HG03060 (cell line): ENCODE data around the gene TAAR2.
A peak's percentile ranks its signal among the peaks of the same experiment; 100 is the strongest.
"Not testable (repeated sequence)": the region's sequence is repeated elsewhere in the genome, so short reads cannot be mapped to it uniquely, and the experiment has no call there.

Experiments
- ATAC-seq: cut with Tn5 transposase; IDR thresholded peaks from one replicate; pipeline ENCODE4 v1.9.1; 2021; ENCODE audit warnings: low read depth, moderate number of reproducible peaks; ENCODE audit not compliant: unreplicated experiment

TAAR2 gene

GRCh38 chr6:132624175-132624574 is at the start of gene TAAR2:
Gene TAAR2, minus strand, starts transcription at chr6:132624275. Its CDS starts 0 bp downstream, at chr6:132624275.
- no peak for ATAC-seq

GRCh38 chr6:132673376-132674094 is 49.5 kb upstream of the TAAR2 start:
- no peak for ATAC-seq

GRCh38 chr6:132671295-132671694 is 47.2 kb upstream of the TAAR2 start:
- no peak for ATAC-seq

GRCh38 chr6:132669690-132670291 is 45.7 kb upstream of the TAAR2 start:
- no peak for ATAC-seq

- no peak for ATAC-seq
Observed at GRCh38 chr6:132666118-132666517, 42.0 kb upstream of the TAAR2 start.

- no peak for ATAC-seq
Observed at GRCh38 chr6:132664309-132665034, 40.4 kb upstream of the TAAR2 start.

GRCh38 chr6:132663661-132664060 is 39.6 kb upstream of the TAAR2 start:
- no peak for ATAC-seq

GRCh38 chr6:132661906-132662305 is 37.8 kb upstream of the TAAR2 start:
- ATAC-seq = no peak

- ATAC-seq = no peak
Observed at GRCh38 chr6:132659082-132659481, 35.0 kb upstream of the TAAR2 start, which contains the start of gene TAAR1. Gene TAAR1, minus strand, starts transcription at chr6:132659182. Its CDS starts 13,179 bp downstream, at chr6:132646003.

GRCh38 chr6:132651062-132651461 is 27.0 kb upstream of the TAAR2 start:
- ATAC-seq = peak; percentile 35

GRCh38 chr6:132650429-132650828 is 26.4 kb upstream of the TAAR2 start:
- no peak for ATAC-seq

- no peak for ATAC-seq
Observed at GRCh38 chr6:132648828-132649227, 24.8 kb upstream of the TAAR2 start.

GRCh38 chr6:132648356-132648755 is 24.3 kb upstream of the TAAR2 start:
- peak; percentile 79 for ATAC-seq

GRCh38 chr6:132643547-132643946 is 19.5 kb upstream of the TAAR2 start:
- peak; percentile 34 for ATAC-seq

GRCh38 chr6:132637135-132637534 is 13.1 kb upstream of the TAAR2 start:
- ATAC-seq = not testable (repeated sequence)

GRCh38 chr6:132635906-132636305 is 11.8 kb upstream of the TAAR2 start:
- ATAC-seq = not testable (repeated sequence)

- ATAC-seq = not testable (repeated sequence)
Observed at GRCh38 chr6:132635288-132635687, 11.2 kb upstream of the TAAR2 start.

GRCh38 chr6:132634796-132635195 is 10.7 kb upstream of the TAAR2 start:
- ATAC-seq = no peak

- ATAC-seq = no peak
Observed at GRCh38 chr6:132633362-132633761, 9.3 kb upstream of the TAAR2 start.

GRCh38 chr6:132623106-132623845 is 799 bp downstream of the TAAR2 start:
- no peak for ATAC-seq

- ATAC-seq = no peak
Observed at GRCh38 chr6:132616677-132617076, 7.4 kb downstream of the TAAR2 start.
